Loucy (cell line): ENCODE data around the gene TIAM2.
A peak's percentile ranks its signal among the peaks of the same experiment; 100 is the strongest.
"Not testable (repeated sequence)": the region's sequence is repeated elsewhere in the genome, so short reads cannot be mapped to it uniquely, and the experiment has no call there.

Experiments
- H2AFZ ChIP-seq: fragments of 200-600 bp; sonication (generic); 2 replicates; pipeline ENCODE4 v1.6.0; 2016; ENCODE audit warnings: antibody characterized with exemption, mild to moderate bottlenecking, low read length, moderate library complexity
- H3F3A ChIP-seq: fragments of 200-600 bp; 2 replicates; pipeline ENCODE4 v1.6.0; 2016; ENCODE audit warnings: antibody characterized with exemption, low read depth, mild to moderate bottlenecking
- H3K27me3 ChIP-seq: fragments of 200-600 bp; sonication (generic); 2 replicates; pipeline ENCODE4 v1.6.1; 2014; ENCODE audit warnings: low read length, mild to moderate bottlenecking; ENCODE audit not compliant: insufficient read depth, poor library complexity, severe bottlenecking
- H3K36me3 ChIP-seq: fragments of 200-600 bp; sonication (generic); 2 replicates; pipeline ENCODE4 v1.6.1; 2016; ENCODE audit warnings: low read length; ENCODE audit not compliant: insufficient read depth
- H3K4me1 ChIP-seq: fragments of 200-600 bp; sonication (generic); 2 replicates; pipeline ENCODE4 v1.5.1; 2014; ENCODE audit warnings: low read length, mild to moderate bottlenecking; ENCODE audit not compliant: insufficient read depth, poor library complexity, severe bottlenecking
- H3K4me2 ChIP-seq: fragments of 200-600 bp; sonication (generic); 2 replicates; pipeline ENCODE4 v1.6.0; 2014; ENCODE audit warnings: antibody characterized with exemption, low read length, low read depth, mild to moderate bottlenecking; ENCODE audit not compliant: poor library complexity, severe bottlenecking
- H3K4me3 ChIP-seq: fragments of 200-600 bp; sonication (generic); 2 replicates; pipeline ENCODE4 v1.5.1; 2014; ENCODE audit warnings: low read length, mild to moderate bottlenecking, mixed read lengths; ENCODE audit not compliant: poor library complexity, severe bottlenecking
- H3K79me2 ChIP-seq: fragments of 200-600 bp; sonication (generic); 2 replicates; pipeline ENCODE4 v1.6.1; 2014; ENCODE audit warnings: low read length; ENCODE audit not compliant: insufficient read depth
- H3K9ac ChIP-seq: fragments of 200-600 bp; sonication (generic); 2 replicates; pipeline ENCODE4 v1.6.0; 2014; ENCODE audit warnings: mild to moderate bottlenecking, low read depth, low read length, moderate library complexity; ENCODE audit not compliant: poor library complexity, severe bottlenecking
- H3K9me2 ChIP-seq: fragments of 200-600 bp; sonication (generic); replicated peaks from 2 replicates; pipeline ENCODE4 v1.6.1; 2016; ENCODE audit warnings: low read depth, low read length, mixed read lengths
- H3K9me3 ChIP-seq: fragments of 200-600 bp; sonication (generic); 2 replicates; pipeline ENCODE4 v1.6.1; 2014; ENCODE audit warnings: mild to moderate bottlenecking, antibody characterized with exemption, low read length, low read depth; ENCODE audit not compliant: insufficient read depth
- H4K20me1 ChIP-seq: fragments of 200-600 bp; sonication (generic); 2 replicates; pipeline ENCODE4 v1.6.0; 2014; ENCODE audit warnings: antibody characterized with exemption, low read length, mild to moderate bottlenecking; ENCODE audit not compliant: insufficient read depth, poor library complexity, severe bottlenecking
- EZH2phosphoT487 ChIP-seq: fragments of 200-600 bp; IDR thresholded peaks from 2 replicates; pipeline ENCODE4 v1.6.1; 2018; ENCODE audit warnings: antibody characterized with exemption, mild to moderate bottlenecking, moderate library complexity, borderline replicate concordance
- TF ChIP-seq, protein P1 (sequence below): fragments of 200-600 bp; sonication (generic); conservative IDR thresholded peaks from 2 replicates; pipeline ENCODE4 v1.5.1; 2014; ENCODE audit warnings: mild to moderate bottlenecking, antibody characterized with exemption, low read length

The TIAM2 gene

GRCh38 chr6:155181498-155181897, 186.4 kb downstream of the TIAM2 start:
- H3K27me3 ChIP-seq = no peaks in the 10 kb centered on the region
- H3K9ac ChIP-seq = no peak overlapping the region
- H4K20me1 ChIP-seq = no peaks in the 10 kb centered on the region
- TF ChIP-seq EZH2phosphoT487 = no peak
- TF ChIP-seq, protein P1, sequence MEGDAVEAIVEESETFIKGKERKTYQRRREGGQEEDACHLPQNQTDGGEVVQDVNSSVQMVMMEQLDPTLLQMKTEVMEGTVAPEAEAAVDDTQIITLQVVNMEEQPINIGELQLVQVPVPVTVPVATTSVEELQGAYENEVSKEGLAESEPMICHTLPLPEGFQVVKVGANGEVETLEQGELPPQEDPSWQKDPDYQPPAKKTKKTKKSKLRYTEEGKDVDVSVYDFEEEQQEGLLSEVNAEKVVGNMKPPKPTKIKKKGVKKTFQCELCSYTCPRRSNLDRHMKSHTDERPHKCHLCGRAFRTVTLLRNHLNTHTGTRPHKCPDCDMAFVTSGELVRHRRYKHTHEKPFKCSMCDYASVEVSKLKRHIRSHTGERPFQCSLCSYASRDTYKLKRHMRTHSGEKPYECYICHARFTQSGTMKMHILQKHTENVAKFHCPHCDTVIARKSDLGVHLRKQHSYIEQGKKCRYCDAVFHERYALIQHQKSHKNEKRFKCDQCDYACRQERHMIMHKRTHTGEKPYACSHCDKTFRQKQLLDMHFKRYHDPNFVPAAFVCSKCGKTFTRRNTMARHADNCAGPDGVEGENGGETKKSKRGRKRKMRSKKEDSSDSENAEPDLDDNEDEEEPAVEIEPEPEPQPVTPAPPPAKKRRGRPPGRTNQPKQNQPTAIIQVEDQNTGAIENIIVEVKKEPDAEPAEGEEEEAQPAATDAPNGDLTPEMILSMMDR = no peak
- no peaks in the 10 kb centered on the region for H3K36me3 ChIP-seq
- H3K4me3 ChIP-seq = no peak overlapping the region
- no peaks in the 10 kb centered on the region for H3K9me2 ChIP-seq
- H3K79me2 ChIP-seq = no peaks in the 10 kb centered on the region
- H3K4me1 ChIP-seq = no peaks in the 10 kb centered on the region
- H3K9me3 ChIP-seq = no peaks in the 10 kb centered on the region
- H3F3A ChIP-seq = no peaks in the 10 kb centered on the region
- no peak overlapping the region for H3K4me2 ChIP-seq
- no peak overlapping the region for H2AFZ ChIP-seq

DNA sequence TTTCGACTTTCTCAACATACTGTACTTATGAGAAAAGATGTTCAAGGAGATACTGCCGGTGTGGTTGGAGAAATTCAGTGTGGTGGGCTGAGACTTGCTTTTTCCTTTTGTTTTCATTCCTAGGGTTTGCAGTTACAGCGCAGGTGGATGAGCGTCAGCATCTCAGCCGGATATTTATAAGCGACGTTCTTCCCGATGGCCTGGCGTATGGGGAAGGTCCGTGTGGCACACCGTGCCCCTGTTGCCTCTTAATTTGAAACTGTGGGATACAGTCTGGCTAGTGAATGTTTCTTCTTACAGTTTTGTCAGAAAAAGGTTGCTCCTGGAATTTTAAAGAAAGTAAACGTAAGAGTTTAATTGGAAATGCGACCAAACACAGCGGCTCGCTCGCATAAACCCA, 187.0 kb downstream of the TIAM2 start:
- H3K4me1 ChIP-seq = no peaks in the 10 kb centered on the region
- no peaks in the 10 kb centered on the region for H4K20me1 ChIP-seq
- TF ChIP-seq, protein P1 = no peak
- TF ChIP-seq EZH2phosphoT487 = no peak
- no peaks in the 10 kb centered on the region for H3F3A ChIP-seq
- H3K36me3 ChIP-seq = no peaks in the 10 kb centered on the region
- H3K4me2 ChIP-seq = no peak overlapping the region
- no peak overlapping the region for H3K9ac ChIP-seq
- H3K9me2 ChIP-seq = no peaks in the 10 kb centered on the region
- no peaks in the 10 kb centered on the region for H3K9me3 ChIP-seq
- H3K27me3 ChIP-seq = no peaks in the 10 kb centered on the region
- no peak overlapping the region for H2AFZ ChIP-seq
- no peaks in the 10 kb centered on the region for H3K79me2 ChIP-seq
- no peak overlapping the region for H3K4me3 ChIP-seq

GRCh38 chr6:155183095-155183494, 188.0 kb downstream of the TIAM2 start:
- Histone ChIP-seq H4K20me1 (no peaks in the 10 kb centered on the region), H3K9me2 (no peaks in the 10 kb centered on the region), H3K36me3 (no peaks in the 10 kb centered on the region), H3K9me3 (no peaks in the 10 kb centered on the region), H3K27me3 (no peaks in the 10 kb centered on the region), H3K79me2 (no peaks in the 10 kb centered on the region), H3K4me2 (no peak overlapping the region), H3K4me1 (no peaks in the 10 kb centered on the region), H3K4me3 (no peak overlapping the region), H3K9ac (no peak overlapping the region), H2AFZ (peak overlapping the region; percentile 74), H3F3A (no peaks in the 10 kb centered on the region)
- TF ChIP-seq, protein P1 = no peak
- TF ChIP-seq EZH2phosphoT487 = no peak

- not testable (repeated sequence) for H3K79me2 ChIP-seq, H2AFZ ChIP-seq, H3K4me2 ChIP-seq, H3K36me3 ChIP-seq, H4K20me1 ChIP-seq, H3K9ac ChIP-seq, H3K27me3 ChIP-seq, H3K4me3 ChIP-seq, H3F3A ChIP-seq, H3K9me3 ChIP-seq, H3K9me2 ChIP-seq
- peaks cover 16% of the 10 kb centered on the region for H3K4me1 ChIP-seq
Measured at GRCh38 chr6:155185041-155185440, 189.9 kb downstream of the TIAM2 start.
